CD4-positive, alpha-beta T cell treated with Interferon gamma for 1 hour (primary cell): ENCODE measurements around the gene RPL29.
"Not testable (repeated sequence)": the region's sequence is repeated elsewhere in the genome, so short reads cannot be mapped to it uniquely, and the experiment has no call there.

Experiments used
- DNase-seq: peaks from one replicate; pipeline ENCODE4 v3.0.0-alpha.2; 2020

The RPL29 gene

DNA sequence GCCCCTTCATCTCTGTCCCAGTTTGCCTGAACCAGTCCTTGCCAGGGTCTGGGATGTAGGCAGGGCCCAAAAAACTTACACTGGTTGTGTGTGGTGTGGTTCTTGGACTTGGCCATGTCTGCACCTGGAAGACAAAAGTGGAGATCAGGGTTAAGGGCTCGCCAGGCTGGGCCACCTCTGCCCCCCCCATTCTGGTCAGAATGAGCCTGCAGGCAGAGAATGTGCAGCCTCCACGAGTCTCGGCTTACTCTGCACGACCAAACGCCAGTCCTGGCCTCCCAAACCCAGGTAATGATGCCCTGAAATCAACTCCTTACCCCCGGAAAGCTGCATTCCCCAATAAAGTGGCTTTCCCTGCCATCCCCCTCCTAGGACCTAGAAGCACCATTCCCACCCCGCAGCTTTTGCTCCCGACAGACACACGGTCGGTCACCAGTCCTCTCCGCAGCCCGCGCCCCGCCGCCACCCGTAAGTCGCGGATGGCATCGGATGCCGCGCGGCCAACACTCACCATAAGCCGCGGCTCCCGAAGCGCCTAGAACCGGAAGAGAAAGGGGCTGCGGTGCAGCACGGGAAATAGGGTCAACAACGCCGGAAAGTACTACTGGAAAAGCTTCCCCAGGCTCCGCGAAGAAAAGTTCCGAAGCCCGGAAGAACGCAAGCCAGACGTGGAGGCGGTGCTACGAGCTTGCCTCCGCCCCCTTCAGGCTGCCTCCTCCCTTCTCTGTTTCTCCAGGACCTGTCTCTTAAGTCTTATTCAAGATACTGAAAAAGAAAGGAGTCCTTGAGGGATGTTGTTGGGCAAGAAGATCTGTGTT lies at the start of gene RPL29:
RPL29 (minus strand) TSS at position 550 of the 818 bp plus-strand sequence; CDS start at position 116, 434 bp downstream.
- peak; percentile 92 for DNase-seq

DNA sequence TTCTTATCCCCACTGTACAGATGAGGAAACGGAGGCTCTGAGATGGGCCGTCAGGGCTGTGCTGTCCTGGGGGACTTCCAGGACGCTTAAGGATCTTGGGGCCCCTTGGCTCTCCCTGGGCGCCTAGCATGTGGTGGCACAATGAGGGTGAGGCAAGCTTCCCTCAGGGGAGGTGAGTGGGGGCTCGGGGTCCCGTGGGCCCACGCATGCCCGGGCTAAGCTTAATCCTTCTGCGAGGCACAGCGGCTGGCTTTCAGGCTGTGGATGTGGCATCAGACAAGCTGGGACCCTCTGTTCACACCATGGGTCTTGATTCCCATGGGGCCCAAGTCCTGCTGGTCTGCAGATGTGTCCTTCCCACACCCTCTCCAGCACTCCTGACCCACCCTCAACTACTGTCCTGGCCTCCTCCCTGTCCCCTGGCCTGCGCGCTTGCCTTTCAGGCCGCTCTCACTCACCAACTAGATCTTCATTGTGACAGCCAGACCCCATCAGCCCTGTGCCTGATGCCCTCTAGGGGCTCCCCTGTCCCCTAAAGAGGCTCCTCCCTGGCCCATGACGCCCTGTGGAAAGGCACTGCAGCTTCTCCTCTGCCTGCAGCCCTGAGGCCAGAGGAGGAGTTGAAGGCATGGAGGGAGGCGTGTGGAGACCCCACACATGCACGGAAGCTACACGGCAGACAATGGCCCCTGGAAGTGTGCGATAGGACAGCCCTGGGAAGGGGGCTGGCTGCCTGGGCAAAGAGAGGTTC lies 49.3 kb upstream of the RPL29 start:
- no peak for DNase-seq

DNA sequence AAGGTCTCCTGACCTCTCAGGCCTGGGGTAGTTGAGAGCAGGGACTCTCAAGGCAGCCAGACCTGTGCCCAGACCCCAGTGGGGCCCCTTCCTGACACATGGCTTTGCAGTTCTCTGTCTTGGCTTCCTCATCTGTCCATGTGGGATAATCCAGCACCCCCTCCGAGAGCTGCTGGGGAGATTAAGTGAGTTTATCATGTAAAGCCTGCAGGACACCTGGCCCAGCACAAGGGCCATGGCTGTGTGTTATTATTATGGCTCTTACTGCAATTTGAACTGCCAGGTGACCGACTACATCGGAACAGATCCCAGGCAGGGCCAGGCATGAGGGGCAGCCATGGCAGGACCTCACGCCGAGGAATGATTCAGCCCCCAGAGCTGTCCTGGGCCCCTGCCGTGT lies 48.1 kb upstream of the RPL29 start:
- DNase-seq, result no peak

DNA sequence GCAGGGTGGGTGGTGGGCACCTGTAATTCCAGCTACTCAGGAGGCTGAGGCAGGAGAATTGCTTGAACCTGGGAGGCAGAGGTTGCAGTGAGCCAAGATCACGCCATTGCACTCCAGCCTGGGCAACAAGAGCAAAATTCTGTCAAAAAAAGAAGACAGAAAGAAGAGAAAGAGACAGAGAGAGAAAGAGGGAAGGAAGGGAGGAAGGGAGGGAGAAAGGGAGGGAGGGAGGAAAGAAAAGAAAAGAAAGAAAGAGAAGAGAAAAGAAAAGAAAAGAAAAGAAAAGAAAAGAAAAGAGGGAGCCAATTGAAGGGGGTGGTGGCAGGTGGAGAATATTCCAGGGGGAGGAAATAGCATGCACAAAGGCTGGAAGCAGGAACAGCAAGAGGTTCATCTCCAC lies 47.3 kb upstream of the RPL29 start:
- not testable (repeated sequence) for DNase-seq

DNA sequence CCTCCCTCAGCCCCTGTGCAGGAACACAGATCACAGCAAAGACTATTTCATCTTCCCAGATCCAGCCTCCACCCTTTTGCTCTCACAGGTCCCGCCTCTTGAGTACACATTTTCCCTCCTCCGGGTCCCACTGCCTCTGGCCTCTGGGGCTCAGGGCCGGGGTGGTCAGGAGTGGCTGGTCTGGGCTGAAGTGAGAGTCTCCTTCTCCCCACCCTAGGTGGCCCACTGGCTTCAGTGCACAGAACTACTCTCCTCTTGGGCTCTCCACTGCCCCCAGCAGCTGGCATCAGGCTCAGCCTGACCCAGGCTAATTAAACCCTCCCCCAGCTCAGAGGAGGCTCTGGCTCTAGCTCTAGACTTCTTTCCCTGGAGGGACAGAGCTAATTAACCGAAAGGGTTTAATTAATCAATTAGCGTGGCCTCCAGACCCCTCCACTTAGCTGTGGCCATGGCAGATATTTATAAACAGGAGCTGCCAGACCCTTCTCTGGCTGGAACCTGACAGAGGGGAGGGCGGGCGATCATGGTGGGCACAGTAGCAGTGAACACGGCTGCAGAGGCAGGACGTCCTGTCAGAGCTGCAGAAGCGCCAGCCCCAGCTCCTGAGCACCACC lies 45.5 kb upstream of the RPL29 start:
- no peak for DNase-seq

DNA sequence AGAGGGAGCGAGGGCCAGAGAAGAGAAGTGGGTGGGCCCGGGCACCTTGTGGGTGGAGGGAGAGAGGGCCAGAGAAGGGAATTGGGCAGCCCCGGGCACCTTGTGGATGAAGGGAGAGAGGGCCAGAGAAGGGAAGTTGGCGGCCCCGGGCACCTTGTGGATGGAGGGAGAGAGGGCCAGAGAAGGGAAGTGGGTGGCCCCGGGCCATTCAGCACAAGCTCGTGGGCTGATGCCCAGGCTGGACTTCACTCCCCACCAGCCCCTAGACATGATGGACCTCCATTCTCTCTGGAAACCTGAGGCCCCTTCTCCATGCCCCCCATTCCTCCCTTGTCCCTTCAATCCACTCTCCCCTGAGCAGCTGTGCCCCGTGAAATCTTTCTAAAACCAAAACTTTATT lies 44.9 kb upstream of the RPL29 start:
- no peak for DNase-seq

DNA sequence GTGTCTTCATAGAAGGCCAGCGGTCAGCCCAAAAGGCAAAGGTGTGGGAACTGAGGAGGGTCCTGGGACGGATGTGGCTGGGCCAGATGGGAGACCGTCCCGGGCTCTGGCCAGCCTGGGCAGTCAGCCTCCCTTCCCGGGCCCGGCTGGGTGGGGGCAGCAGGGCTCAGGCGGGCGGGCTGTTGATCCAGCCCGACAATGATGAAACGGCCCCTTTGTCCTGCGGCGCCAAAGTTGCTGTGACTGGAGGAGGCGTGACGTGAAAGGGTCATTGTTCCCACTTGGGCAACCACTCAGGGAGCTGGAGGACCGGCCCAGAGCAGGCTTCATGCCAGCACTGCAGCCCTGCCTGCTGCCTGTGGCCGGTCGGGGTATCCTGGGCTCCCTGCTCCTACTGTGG lies 44.2 kb upstream of the RPL29 start:
- DNase-seq, result no peak

GRCh38 chr3:52039426-52039825 lies 43.7 kb upstream of the RPL29 start:
- DNase-seq, result no peak

DNA sequence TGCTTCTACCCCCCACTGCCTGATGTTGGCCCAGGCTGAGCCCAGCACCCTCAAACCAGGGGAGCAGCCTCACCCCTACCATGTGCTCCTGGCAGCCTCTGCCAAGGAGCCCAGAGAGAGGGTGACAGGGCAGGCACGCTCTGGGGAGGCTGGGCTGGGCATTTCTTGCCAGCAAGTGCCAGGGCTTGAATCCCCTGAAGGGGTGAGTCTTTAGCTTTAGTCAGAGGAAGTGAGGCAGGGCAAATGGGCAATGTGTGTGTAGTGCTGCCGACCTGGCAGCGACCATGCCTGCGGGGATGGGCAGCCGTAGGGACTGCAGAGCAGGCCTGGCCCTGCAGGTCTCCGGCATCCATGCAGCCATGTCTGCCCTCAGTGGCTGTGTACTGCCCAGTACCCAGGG lies 42.5 kb upstream of the RPL29 start:
- no peak for DNase-seq

- no peak for DNase-seq
Observed at GRCh38 chr3:52037291-52037690, 41.6 kb upstream of the RPL29 start.

DNA sequence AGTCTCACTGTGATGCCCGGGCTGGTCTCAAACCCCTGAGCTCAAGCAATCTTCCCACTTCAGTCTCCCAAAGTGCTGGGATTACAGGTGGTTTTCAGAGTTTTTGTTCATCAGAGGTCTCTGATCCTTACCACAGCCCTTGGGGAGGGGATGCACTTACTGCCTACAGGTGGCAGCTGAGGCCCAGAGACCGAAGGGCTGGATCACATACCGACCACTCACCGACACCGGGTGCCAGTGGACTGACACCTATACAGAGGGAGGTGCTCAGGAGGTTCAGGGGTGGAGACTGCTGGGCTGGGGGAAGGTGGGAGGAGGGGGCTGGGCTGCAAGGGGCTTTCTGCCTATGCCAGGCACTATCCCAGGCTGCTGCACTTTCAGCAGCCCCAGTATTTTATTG lies 41.1 kb upstream of the RPL29 start:
- no peak for DNase-seq

DNA sequence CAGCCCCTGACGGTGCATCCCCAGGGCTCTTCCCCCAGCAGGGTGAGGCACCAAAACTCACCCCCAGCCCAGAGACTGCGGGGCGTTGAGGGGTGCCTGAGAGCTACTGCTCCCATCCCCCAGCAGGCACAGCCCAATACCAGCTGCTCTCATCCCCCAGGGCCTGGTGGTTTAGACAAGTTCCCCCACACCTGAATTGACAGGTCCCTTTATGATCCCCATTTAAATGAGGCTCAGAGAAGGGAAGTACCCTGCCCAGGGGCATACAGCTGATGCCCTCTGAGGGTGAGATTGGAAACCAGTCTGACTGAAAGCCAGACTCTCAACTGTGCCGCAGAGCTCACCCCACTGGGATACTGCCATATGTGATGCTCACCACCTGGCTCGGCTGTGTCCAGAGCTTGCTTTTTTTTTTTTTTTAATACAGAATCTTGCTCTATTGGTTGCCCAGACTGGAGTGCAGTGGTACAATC lies 40.6 kb upstream of the RPL29 start:
- no peak for DNase-seq

DNA sequence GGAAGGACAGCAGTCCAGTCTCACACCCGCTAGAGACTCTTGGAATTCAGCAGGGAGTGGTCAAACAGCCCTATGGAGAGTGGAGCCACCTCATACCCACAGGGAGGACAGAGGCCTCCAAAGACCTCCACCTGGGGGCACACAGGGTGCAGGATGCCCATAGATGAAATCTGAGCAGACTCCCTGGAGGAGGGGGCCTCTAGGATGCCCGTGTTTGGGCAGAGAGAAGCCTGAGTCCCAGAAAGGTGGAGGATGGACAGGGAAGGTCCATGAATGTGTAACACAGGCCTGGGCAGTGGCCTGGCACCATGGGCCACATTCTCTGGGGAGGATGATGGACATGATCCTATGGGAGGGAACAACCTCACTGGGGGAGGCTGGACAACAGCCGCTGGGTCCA lies 39.0 kb upstream of the RPL29 start:
- DNase-seq, result no peak

DNA sequence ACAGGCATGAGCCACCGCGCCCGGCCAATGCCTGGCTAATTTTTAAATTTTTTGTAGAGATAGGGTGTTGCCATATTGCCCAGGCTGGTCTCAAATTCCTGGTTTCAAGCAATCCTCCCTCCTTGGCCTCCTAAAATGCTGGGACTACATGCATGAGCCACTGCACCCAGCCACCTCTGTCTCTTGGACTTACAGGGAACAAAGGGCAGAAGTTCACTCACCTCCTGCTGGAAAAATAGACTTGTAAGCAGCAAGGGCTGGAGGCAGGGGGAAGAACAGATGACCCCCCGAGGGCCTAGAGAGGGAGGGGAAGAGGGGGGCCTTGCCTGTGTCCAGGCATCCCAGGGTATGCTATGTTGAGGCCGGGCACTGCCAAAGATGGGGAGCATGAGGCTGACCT lies 38.5 kb upstream of the RPL29 start:
- no peak for DNase-seq

DNA sequence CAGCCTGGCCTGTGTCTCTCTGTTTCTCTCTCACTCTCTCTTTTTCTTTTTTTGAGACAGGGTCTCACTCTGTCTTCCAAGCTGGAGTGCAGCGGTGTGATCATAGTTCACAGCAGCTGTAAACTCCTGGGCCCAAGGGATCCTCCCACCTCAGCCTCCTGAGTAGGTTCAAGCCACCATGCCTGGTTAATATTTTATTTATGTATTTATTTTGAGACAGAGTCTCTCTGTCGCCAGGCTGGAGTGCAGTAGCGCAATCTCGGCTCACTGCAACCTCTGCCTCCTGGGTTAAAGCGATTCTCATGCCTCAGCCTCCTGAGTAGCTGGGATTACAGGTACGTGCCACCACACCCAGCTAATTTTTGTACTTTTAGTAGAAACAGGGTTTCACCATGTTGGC lies 38.1 kb upstream of the RPL29 start:
- not testable (repeated sequence) for DNase-seq

- DNase-seq, result no peak
Observed at GRCh38 chr3:52032702-52033408, 37.2 kb upstream of the RPL29 start.

GRCh38 chr3:52031896-52032295 lies 36.2 kb upstream of the RPL29 start:
- DNase-seq, result no peak

DNA sequence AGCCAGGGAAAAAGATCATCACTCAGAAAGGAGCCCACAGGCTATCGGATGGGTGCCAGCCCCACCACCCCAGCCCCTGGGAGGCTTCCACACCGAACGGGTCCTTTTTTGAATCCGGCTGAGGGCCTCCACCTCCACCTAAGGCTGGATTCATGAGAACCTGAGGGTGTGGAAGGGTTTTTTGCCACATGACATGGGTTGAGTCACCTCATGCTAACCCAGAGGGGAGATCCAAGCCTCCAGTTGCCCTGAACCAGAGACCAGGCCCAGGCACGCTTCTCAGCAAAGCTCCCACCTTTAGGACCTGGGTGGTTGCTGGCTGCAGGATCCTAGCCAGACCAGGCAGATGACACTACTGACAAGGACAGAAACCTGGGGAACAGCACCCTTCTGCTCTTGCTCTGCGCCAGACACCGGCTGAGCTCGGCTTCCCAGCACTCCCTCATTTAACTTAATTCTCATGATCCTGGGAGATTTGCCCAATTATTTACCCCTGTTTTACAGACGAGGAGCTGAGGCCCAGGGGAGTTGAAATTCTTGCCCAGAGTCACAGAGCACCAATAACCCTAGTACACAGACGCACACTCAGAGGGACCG lies 35.1 kb upstream of the RPL29 start:
- DNase-seq, result no peak

- DNase-seq, result no peak
Observed at GRCh38 chr3:52029535-52029934, 33.8 kb upstream of the RPL29 start.

DNA sequence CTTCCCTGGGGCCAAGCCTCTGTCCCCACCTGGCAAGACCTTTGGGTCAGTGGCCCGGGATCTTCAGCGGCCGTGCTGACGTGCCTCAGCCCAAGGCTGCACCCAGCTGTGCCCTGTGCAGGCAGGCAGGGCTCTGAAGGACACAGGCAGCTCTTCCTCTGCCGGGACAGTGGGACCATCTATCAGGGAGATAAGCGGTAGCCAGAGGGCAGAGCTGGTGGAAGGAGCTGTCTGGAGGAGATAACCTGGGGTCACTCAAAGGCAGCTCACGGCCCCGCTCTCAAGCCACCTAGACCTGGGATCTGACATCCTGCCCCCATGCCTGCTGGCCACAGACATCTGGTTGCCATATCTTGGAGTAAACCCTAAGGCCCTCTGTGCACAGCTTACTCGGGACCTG lies 33.4 kb upstream of the RPL29 start:
- no peak for DNase-seq

GRCh38 chr3:52028572-52028971 lies 32.9 kb upstream of the RPL29 start:
- no peak for DNase-seq

DNA sequence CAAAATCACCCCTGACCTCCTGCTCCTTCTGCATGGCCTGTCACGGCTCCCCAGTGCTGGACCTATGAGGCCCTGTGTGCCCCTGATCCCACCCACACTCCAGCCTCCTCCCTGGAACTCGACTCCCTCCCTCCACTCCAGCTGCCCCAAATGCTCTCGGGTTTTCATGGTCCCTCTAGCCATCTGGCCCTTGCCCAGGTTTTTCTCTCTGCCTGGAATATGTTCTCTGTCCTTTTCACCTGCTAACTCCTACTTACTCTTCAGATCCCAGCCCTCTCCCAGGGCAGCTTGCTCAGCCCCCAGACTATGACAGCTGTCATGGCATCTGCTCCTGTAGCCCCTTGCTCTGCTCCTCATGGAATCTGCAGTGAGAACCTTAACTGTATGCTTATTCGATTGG lies 30.3 kb upstream of the RPL29 start:
- no peak for DNase-seq

DNA sequence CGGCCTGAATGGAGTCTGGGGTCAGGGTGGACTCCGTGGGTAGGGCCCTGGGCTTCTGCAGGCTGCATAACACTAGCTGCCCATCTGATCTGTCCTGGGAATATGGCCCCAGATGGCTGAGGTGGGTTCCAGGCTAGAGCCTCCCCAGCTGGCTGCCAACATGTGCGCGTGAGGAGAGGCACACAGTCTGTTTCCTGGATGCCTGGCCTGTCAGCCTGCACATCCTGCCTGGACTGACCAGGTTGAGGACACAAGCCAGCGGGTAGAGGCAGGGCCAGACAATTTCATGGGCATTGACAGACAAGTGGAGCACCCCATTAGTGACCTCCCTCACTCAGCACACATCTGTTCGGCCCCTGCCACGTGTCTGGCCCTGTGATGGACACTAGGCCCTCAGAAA lies 29.8 kb upstream of the RPL29 start:
- no peak for DNase-seq
